SU-DHL-6 (cell line): ENCODE measurements around the gene BMP4.

Source experiments
- EZH2phosphoT487 ChIP-seq: fragments of 200-600 bp; sonication (generic), shearing (Covaris generic); conservative IDR thresholded peaks from 2 replicates; pipeline ENCODE4 v1.6.1; 2018; ENCODE audit warnings: mild to moderate bottlenecking, antibody characterized with exemption, low read length, moderate library complexity, mixed read lengths
- TF ChIP-seq, protein P1 (sequence below): fragments of 200-600 bp; sonication (generic); IDR thresholded peaks from one replicate; pipeline ENCODE4 v1.5.1; 2017; ENCODE audit warnings: antibody characterized with exemption, mild to moderate bottlenecking, low read length, moderate library complexity; ENCODE audit not compliant: insufficient read depth, poor library complexity, severe bottlenecking

GRCh38 chr14:53915364-53916014 is 41.1 kb downstream of the BMP4 start:
- TF ChIP-seq, protein P1, sequence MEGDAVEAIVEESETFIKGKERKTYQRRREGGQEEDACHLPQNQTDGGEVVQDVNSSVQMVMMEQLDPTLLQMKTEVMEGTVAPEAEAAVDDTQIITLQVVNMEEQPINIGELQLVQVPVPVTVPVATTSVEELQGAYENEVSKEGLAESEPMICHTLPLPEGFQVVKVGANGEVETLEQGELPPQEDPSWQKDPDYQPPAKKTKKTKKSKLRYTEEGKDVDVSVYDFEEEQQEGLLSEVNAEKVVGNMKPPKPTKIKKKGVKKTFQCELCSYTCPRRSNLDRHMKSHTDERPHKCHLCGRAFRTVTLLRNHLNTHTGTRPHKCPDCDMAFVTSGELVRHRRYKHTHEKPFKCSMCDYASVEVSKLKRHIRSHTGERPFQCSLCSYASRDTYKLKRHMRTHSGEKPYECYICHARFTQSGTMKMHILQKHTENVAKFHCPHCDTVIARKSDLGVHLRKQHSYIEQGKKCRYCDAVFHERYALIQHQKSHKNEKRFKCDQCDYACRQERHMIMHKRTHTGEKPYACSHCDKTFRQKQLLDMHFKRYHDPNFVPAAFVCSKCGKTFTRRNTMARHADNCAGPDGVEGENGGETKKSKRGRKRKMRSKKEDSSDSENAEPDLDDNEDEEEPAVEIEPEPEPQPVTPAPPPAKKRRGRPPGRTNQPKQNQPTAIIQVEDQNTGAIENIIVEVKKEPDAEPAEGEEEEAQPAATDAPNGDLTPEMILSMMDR = no peak
- no peak for TF ChIP-seq EZH2phosphoT487
